NCI-H748 (cell line): ENCODE measurements around the gene ADK.
"Not testable (repeated sequence)": the region's sequence is repeated elsewhere in the genome, so short reads cannot be mapped to it uniquely, and the experiment has no call there.

Experiments
- DNase-seq: peaks from one replicate; lab custom pipeline; 2025; ENCODE audit not compliant: unreplicated experiment; lab: John Stamatoyannopoulos, UW

Gene ADK

DNA sequence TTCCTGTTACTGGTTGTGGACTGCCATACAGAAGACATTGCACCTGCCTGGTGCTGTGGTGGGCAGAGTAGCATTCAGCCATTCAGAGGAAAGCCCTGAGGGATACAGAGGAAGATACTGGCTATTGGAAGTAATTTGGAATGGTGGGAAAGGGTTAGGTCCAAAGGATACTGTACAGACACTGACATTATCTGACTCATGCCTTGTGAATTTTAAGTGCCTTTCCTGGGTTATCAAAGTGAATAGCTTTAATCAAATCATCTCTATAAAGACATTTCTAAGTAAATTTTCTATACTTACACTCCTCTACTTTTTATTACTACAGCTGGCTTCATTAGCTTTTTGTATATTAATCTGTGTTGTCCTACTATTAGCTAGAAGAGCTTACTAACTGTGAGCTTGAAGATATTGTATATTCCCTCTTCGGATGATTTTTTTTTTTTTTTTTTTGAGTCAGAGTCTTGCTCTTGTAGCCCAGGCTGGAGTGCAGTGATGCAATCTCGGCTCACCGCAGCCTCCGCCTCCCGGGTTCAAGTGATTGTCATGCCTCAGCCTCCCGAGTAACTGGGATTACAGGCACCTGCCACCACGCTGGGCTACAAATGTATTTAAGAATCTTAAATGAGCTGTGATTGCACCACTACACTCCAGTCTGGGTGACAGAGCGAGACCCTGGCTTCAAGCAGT is 186.5 kb downstream of the ADK start:
- DNase-seq, result no peak

DNA sequence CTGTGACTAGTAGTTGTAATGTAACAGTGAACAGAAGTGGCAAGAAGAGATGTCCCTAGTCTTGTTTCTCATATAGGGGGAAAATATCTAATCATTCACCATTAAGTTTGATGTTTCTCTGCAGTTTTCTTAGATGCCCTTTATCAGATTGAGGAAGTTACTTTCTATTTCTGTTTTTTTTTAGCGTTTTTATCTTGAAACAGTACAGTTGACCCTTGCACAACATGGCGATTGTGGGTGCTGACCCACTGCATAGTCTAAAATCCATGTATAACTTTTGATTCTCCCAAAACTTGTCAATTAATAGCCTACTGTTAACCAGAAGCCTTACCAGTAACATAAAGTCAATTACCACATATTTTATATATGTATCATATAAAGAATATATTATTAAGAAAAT is 192.0 kb downstream of the ADK start:
- DNase-seq, result no peak

DNA sequence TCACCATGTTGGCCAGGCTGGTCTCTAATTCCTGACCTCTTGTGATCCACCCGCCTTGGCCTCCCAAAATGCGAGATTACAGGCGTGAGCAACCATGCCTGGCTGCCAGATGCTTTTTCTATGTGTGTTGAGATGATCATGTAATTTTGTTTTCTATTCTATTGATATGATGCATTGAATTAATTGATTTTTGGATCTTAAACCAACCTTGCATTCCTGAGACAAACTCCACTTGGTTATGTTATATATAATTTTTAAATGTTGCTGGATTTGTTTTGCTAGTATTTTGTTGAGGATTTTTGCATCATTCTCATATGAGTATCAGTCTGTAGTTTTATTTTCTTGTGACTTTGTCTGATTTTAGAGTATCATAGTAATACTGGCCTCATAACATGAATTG is 192.8 kb downstream of the ADK start:
- DNase-seq, result no peak

DNA sequence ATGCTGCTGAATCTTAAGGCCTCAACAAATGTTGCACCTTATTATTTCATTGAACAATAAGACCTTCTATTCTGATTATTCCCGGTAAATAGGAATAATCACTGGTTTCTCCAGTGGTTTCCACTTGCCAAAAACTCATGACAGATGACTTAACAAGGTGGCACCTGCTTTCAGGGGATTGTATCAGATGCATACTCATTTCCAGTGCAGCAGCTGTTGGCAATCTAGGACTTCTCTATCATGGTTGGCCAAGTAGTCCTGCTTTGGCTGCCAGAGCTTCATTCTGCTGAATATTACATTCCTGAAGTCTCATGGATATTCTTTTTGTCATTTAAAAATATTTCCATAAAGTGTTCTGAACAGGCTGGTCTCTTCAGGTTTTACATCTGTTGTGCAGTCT is 193.3 kb downstream of the ADK start:
- no peak for DNase-seq

DNA sequence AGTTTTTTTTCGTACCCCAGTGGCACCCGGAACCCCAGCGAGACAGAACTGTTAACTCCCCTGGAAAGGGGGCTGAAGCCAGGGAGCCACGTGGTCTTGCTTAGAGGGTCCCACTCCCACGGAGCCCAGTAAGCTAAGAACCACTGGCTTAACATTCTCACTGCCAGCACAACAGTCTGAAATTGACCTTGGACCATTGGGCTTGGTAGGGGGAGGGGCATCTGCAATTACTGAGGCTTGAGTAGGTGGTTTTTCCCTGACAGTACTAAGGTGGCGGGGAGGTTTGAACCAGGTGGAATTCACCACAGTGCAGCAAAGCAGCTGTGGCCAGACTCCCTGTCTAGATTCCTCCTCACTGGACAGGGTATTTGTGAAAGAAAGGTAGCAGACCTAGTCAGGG is 196.5 kb downstream of the ADK start:
- no peak for DNase-seq

DNA sequence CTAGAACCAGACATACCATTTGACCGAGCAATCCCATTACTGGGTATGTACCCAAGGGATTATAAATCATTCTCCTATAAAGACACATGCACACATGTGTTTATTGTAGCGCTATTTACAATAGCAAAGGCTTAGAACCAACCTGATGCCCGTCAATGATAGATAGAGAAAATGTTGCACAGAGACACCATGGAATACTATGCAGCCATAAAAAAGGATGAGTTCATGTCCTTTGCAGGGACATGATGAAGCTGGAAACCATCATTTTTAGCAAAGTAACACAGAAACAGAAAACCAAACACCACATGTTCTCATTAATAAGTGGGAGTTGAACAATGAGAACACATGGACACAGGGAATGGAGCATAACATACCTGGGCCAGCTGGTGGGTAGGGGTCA is 202.0 kb downstream of the ADK start:
- DNase-seq, result not testable (repeated sequence)

DNA sequence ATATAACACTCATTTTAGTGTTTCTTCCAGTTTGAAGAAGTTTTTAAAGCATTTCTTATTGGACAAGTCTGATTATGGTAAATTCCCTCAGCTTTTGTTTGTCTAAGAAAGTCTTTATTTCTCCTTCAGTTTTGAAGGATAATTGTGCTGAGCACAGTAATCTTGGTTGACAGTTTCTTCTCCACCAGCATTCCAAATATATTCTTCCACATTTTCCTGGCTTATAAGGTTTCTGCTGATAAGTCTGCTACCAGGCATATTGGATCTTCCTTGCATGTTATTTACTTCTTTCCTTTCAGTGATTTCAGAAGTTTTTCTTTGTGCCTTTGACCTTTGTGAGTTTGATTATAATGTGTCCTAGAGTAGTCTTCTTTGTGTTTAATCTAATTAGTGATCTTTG is 210.7 kb downstream of the ADK start:
- DNase-seq, result no peak

DNA sequence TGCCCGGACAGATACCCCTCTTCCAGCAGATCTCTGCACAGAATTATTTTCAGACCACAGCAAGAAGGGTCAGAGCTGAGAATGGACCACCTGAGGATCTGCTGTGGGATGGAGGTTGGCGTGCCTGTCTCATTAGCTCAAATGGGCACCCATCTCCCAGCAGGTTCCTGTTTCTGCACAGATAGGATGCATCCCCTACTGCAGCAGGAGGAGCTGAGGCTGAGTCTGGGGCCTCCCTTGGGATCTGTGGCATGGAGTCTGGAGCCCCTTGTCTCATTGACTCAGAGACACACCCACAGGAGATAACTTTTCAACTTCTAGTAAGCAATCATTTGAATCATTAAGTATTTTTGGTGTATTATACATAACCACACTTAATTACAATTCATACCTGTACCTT is 212.7 kb downstream of the ADK start:
- DNase-seq, result no peak

DNA sequence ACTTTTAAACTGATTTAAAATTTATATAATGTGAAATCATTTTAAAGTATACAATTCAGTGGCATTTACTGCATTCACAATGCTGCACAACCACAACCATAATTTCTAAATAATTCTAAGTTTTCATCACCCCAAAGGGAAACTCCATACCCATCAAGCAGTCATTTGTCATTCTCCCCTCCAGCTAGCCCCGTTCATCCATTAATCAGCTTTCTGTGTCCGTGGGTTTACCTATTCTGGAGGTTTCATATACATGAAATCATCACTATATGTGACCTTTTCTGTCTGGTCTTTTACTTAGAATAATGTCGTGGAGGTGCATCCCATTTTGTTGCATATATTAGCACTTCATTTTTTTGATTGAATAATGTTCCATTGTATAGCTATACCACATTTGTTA is 214.1 kb downstream of the ADK start:
- DNase-seq, result no peak

DNA sequence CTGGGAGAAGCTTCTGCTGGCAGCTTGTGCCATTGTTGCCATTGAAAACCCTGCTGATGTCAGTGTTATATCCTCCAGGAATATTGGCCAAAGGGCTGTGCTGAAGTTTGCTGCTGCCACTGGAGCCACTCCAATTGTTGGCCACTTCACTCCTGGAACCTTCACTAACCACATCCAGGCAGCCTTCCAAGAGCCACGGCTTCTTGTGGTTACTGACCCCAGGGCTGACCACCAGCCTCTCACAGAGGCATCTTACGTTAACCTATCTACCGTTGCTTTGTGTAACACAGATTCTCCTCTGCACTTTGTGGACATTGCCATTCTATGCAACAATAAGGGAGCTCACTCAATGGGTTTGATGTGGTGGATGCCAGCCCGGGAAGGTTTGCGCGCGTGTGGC is 220.7 kb downstream of the ADK start:
- no peak for DNase-seq

DNA sequence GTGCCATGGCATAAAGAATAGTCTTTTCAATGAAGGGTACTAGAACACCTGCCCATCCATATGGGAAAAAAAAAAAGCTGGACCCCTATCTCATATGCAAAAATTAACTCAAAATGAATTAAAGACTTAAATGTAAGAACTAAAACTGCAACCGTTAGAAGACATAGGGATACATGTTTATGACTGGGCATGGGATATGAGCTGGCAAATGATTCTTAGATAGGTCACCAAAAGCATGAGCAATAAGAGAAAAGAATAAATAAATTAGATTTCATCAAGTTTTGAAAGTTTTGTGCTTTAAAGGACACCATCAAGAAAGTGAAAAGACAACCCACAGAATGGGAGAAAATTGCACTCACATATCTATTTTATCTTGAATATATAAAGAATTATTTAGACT is 222.0 kb downstream of the ADK start:
- no peak for DNase-seq

DNA sequence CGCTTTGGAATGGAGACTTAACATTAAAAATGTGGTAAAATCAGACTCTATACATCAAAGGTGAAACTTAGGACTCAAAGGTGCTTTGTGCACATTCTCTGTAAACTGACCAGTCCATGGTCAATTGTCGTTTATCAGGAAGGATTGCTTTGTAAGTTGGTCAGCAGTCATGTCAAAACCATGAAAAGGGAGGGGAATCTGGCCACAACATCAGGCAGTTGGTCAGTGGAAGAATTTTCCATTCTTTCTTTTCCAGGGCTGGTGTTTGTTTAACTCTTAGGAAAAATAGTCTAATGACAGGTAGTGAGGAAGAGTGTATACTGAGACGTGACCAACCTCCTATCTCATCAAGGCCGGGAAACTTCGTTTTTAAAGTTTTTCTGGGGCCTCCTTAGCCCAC is 226.5 kb downstream of the ADK start:
- no peak for DNase-seq

DNA sequence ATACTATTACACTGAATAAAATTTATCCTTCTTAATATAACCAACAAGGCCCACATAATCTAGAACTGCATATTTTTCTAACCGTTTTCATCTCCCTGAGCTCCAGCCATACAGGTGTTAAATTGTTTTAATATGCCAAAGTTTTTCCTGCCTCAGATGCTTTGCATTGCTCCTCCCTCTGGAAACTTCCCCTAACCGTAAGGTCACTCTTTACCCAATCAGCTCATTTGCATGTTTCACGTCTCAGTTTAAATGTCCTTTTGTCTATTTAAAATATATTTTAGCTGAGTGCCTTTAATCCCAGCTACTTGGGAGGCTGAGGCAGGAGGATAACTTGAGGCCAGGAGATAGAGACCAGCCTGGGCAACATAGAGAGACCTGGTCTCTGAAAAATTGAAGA is 228.5 kb downstream of the ADK start:
- DNase-seq, result no peak

DNA sequence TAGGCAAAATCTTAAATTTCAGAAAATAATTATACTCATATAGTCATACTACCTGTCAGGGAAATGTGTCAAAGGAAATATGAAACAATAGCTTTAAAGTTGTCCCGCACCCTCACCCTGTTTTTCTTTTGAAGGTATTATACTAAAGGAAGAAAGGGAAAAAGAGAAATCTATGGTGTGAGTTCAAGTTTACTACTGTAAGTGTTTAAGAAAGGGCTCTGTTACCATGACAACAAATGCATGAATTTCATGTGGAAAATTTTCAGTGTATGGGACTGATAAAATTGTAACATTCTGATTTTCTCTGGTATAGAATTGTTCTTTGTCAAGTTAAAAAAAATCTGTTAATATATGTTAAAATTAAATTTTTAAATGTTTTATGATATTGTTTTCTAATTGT is 229.8 kb downstream of the ADK start:
- no peak for DNase-seq

DNA sequence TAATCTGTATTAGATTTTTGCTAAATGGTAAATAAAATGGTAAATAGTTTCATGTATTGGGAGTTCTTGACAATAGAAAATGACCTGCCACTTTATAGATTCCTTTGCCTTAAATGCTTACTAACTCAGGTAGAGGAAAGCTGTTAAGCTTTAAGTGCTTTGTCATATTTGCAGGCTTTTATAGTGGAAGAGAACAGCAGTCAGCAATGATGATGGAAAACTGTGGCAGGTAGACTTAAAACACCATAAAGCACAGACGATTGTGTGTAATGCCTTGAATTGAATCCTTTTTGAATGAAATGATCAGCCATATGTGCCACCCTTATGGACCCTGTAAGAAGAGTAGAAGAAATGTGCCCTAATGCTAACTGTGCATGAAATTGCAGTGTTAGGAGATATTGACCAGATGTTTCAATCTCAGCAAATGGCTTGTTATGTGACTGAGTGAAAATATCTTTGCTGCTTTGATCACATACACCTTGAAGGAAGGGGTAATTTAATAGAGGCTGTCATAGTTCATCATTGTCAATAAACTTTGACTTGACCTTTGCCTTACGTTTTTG is 230.4 kb downstream of the ADK start:
- no peak for DNase-seq

DNA sequence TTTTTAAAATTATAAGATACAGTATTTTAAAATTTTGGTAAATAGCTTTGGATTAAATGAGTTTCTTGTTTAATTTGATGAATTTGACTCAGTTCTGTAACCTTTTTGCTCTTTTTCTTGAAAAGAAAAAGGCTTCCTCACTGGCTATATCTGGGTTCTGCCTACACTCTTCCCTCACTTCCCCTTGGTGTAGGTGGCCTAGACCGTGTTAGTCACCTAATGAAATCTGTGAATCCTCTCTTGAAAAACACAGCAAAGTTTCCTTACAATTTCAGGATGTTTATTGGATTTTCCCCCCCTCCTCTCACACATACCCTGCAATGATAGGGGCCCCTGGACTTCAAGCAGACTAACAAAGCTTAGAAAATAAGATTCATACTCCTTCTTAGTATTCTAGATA is 231.6 kb downstream of the ADK start:
- no peak for DNase-seq

DNA sequence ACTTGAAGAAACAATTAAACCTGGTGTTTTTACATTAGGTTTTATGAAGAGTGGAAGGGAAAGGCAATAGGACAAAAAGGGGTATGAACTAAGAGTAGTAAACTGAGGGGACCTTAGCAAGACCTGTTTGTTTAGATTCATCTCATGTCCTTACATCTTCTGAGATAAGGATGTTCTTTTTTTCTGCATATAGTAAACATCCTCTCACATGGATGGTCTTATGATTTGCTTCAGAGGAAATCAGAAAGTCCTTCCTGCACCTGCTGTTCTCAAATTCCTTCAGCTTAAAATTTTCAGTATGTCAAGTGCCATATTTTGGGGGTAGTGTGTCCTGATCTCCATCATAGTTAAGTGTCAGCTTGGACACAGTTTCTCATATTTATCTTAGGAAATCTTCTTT is 232.6 kb downstream of the ADK start:
- no peak for DNase-seq

DNA sequence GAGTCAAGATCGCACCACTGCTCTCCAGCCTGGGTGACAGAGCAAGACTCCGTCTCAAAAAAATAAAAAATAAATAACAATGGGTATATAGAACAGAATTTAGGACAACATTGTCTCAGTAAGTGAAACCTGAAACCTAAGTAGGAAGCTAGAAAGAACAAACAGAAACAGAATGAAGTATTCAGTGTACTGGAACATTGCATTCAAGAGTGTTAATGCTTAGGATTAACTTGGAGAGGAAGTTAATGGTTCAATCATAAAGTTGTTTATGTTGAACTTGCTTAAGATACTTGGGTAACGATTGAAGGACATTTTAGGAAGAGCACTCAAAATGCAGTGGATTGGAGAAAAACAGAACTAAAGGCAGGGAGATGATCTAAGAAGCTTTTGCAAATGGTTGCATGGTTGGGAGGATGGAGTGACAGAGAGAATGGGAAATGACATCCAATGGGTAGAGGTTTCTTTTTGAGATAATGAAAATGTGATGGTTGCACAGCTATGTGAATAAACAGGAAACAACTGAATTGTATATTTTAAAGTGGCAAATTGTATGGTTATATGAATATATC is 233.7 kb downstream of the ADK start:
- DNase-seq, result no peak

DNA sequence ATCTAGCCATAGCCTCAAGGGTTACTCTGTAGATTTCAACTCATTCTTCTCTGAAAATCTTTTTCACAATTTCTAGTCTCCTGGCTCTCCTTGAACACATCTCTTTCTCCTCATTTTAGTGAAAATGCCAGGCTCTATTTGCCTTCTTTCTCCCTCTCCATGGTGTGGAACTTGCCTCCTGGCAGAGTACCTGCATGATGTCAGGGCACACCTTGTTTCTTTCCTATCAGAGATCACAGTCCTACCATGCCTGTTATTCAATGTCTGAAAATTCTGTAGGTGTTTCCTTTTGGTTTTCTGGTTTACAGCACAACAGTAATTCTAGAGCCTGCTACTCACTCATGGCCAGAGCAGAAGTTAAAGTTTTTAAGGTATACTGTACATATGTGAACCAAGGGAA is 237.8 kb downstream of the ADK start:
- DNase-seq, result no peak

DNA sequence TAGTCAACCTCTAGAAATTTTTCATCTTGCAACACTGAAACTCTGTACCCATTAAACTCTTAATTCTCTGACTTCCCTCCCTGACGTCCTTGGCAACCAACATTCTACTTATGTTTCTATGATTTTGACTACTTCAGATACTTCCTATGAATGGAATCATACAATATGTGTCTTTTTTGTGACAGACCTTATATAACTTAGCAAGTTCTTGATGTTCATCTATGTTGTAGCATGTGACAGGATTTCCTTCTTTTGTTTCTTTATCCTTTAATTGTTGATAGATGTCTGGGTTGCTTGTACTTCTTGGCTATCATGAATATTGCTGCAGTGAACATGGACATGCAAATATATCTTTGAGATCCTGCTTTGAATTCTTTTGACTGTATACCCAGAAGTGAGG is 240.8 kb downstream of the ADK start:
- no peak for DNase-seq

DNA sequence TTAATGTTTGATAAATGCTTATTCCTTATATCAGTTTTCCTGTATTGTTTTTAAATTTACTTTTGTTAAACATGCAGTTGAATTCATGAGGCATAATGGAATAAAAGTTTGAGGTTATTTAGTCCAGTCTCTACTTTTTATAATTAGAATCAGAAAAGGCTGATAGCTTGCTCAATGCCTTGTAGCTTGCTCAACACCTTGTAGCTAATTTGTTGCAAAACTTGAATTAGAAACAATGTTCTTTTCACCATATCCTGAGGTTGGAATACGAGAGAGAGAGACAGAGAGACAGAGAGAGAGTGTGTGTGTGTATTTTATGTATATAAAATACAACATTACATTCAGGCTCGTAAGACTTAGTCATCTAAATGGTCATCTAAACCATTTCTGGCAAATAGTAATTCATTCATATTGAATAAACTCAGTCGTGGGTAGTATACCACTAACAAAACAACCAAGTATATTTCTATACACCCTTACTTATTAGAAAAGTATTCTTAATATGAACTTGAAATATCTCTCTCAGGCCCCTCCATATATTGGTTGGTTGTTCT is 243.5 kb downstream of the ADK start:
- DNase-seq, result no peak

DNA sequence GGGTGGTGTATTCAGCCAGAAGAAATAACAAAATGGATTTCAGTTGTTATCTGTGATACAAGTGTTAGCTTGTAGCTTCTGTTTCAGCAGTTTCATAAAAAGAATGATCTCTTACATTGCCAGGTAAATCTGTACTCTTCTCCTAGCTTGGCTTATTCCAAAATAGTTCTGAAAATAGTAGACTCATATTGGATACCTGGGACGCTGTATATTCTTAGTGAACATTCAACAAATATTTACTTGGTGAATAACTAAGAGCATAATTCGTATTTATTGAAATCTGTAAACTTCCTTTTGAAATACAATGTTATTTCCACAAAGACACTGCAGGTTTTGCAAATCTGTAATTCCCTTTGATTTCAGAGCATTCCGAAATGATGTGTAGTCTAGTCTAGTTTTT is 249.2 kb downstream of the ADK start:
- DNase-seq, result no peak

DNA sequence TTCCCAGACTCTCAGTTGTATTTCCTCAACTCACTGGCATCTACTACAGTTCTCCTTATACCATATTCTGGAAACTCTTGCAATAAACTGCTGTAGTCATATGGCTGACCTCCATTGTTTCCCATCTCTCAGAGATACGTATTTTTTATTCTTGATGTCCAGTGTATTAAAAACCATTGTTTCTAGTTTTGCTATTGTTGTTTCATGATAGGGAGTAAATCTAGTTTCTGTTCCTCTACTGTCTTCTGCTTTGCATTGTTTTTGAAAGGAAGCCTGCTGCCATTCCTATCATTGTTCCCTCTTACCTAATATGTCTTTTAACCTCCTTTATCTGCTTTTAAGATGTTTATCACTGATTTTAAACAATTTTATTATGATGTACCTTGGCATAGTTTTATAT is 255.0 kb downstream of the ADK start:
- no peak for DNase-seq
